Measurements from ENCODE around the gene MAPK8. TPM values are rescaled to one million over a fixed set of nuclear protein-coding genes. Genes with fewer than 3 reads are reported as not detected.

MAPK8 gene
- total RNA-seq, 1 experiment from 2014 or later = 52.9 TPM

GRCh38 chr10:48399056-48399541 is 92.6 kb downstream of the MAPK8 start (continued):
- TF ChIP-seq, protein P1, sequence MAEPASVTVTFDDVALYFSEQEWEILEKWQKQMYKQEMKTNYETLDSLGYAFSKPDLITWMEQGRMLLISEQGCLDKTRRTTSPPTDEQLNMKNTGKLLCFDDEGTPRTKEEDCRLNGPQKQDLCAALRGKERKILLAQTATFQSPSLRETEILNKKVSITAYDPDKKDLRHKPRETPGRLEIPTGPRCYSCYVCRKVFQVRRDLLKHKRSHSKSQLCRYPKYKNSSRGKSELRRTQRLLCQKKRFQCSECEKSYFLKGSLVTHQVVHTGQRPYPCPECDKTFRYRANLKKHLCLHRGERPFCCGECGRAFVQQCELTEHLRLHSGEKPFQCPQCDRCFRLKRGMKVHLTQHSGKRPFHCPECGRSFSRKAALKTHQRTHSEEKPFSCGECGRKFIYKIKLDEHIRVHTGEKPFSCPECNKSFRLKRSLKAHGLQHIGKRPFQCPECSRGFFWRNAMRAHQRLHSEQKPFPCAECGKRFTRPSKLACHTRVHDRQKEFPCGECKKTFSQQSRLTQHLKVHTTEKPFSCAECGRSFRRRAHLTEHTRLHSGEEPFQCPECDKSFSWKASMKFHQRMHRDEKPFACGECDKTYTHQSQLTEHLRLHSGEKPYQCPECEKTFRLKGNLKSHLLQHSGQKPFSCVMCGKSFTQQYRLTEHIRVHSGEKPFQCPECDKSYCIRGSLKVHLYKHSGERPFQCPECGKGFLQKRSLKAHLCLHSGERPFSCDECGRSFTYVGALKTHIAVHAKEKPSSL (CRISPR knock-in tag; conservative IDR thresholded peaks at IDR 0.05) = no peak
- TF ChIP-seq NR3C1 (CRISPR knock-in tag; conservative IDR thresholded peaks at IDR 0.05; ENCODE audit: low read depth) = no peak

DNA sequence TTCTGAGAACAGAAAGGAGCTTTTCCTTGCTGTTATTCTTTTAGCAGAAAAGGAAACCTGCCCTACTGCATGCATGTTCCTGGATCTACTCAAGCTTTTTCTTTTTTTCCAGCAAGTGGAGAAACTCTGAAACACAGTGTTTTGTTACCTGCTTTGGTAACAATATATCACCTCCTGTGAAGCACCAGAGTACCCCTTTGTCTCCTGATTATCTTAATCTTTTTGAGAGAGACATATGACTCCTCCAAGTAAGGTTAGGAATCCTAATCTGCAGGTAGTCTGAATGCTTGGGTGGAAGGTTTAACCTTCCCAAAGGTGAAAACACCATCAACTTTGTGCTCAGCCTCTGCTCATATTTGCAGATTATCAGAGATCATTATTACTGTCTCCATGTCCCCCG is 93.1 kb downstream of the MAPK8 start:
- no peak for DNase-seq (ENCODE audit: low spot score)
- Mint-ChIP-seq H3K4me3 (no peak overlapping the region), H3K27me3 (ENCODE audit: low read depth) (no peaks in the 10 kb centered on the region), H3K36me3 (no peaks in the 10 kb centered on the region), H3K27ac (peak overlapping the region; percentile 81), H3K9me3 (no peaks in the 10 kb centered on the region), H3K4me1 (peaks cover 34% of the 10 kb centered on the region)
- ATAC-seq = peak; percentile 76
- CTCF ChIA-PET = interaction anchor here (0.9 to 1.9 kb wide), 4 partner anchors 19 to 259 kb away, joined by 3 to 9 read pairs (median 4); no protein-coding TSS in a partner anchor
- TF ChIP-seq ZBTB43 (CRISPR knock-in tag; IDR thresholded peaks at IDR 0.05) (no peak), PRDM15 (CRISPR knock-in tag; IDR thresholded peaks at IDR 0.05) (no peak), JAZF1 (CRISPR knock-in tag; IDR thresholded peaks at IDR 0.05) (no peak), PRRX2 (CRISPR knock-in tag; IDR thresholded peaks at IDR 0.05) (no peak)
- TF ChIP-seq, protein P2, sequence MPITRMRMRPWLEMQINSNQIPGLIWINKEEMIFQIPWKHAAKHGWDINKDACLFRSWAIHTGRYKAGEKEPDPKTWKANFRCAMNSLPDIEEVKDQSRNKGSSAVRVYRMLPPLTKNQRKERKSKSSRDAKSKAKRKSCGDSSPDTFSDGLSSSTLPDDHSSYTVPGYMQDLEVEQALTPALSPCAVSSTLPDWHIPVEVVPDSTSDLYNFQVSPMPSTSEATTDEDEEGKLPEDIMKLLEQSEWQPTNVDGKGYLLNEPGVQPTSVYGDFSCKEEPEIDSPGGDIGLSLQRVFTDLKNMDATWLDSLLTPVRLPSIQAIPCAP (CRISPR knock-in tag; IDR thresholded peaks at IDR 0.05) = no peak
- POLR2A ChIA-PET = no interaction called here

DNA sequence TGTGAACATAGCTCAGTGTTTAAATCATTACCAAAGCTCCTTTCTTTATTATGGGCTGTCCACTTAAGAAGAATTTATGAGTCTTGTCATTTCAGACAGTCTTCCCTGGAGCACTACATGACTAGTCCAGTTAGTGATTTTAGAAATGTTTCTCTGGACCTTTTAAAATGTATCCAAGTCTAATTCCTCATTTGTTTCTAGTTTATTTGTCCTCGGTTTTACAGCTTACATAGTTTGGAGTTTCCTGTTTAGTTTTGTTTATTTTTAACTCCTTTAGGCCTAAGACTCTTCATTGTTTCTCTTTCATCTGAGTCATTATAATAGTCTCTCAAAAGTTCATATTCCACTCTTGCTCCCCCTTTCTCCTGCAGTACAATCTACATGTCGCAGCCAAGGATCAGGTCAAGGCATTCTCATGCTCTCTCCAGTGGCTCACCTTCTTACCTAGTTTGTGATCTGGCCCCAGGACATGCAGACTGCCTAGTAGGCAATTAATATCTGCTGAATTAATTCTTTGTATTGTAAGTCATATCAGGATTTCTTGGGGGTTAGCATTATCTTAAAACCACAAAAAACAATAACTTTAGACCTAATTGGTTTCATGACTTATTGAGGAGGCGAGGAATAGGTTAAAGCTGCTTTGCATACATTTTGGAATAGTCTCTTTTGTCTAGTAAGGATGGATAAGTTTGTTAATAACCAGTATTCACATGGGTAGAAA is 93.8 kb downstream of the MAPK8 start:
- POLR2A ChIA-PET = no interaction called here
- peak overlapping the region; percentile 81 for H3K27ac Mint-ChIP-seq
- peaks cover 2% of the 10 kb centered on the region; the same call in 1 of the 2 replicates for H3K36me3 Mint-ChIP-seq
- TF ChIP-seq, protein P3, sequence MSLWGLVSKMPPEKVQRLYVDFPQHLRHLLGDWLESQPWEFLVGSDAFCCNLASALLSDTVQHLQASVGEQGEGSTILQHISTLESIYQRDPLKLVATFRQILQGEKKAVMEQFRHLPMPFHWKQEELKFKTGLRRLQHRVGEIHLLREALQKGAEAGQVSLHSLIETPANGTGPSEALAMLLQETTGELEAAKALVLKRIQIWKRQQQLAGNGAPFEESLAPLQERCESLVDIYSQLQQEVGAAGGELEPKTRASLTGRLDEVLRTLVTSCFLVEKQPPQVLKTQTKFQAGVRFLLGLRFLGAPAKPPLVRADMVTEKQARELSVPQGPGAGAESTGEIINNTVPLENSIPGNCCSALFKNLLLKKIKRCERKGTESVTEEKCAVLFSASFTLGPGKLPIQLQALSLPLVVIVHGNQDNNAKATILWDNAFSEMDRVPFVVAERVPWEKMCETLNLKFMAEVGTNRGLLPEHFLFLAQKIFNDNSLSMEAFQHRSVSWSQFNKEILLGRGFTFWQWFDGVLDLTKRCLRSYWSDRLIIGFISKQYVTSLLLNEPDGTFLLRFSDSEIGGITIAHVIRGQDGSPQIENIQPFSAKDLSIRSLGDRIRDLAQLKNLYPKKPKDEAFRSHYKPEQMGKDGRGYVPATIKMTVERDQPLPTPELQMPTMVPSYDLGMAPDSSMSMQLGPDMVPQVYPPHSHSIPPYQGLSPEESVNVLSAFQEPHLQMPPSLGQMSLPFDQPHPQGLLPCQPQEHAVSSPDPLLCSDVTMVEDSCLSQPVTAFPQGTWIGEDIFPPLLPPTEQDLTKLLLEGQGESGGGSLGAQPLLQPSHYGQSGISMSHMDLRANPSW (CRISPR knock-in tag; conservative IDR thresholded peaks at IDR 0.05; ENCODE audit: low read depth) = no peak
- no peak for TF ChIP-seq NFE2L1 (CRISPR knock-in tag; IDR thresholded peaks at IDR 0.05)
- TF ChIP-seq ETV6 (CRISPR knock-in tag; IDR thresholded peaks at IDR 0.05) = no peak
- no peak for TF ChIP-seq PRDM15 (CRISPR knock-in tag; IDR thresholded peaks at IDR 0.05)
- no peak for TF ChIP-seq AFF4 (CRISPR knock-in tag; IDR thresholded peaks at IDR 0.05; ENCODE audit: borderline replicate concordance)
- no peaks in the 10 kb centered on the region for H3K27me3 Mint-ChIP-seq (ENCODE audit: low read depth)
- ATAC-seq (no peak), DNase-seq (ENCODE audit: low spot score) (no peak)
- peaks cover 34% of the 10 kb centered on the region for H3K4me1 Mint-ChIP-seq
- CTCF ChIA-PET = interaction anchor here (1.1 to 1.9 kb wide), 2 partner anchors 45 to 258 kb away, joined by 3 to 9 read pairs; no protein-coding TSS in a partner anchor
- no peaks in the 10 kb centered on the region for H3K9me3 Mint-ChIP-seq
- no peak overlapping the region for H3K4me3 Mint-ChIP-seq
